ENCODE data around the gene LGR4. TPM values are rescaled to one million over a fixed set of nuclear protein-coding genes. Genes with fewer than 3 reads are reported as not detected.

The LGR4 gene
- total and polyA plus RNA-seq, 2 experiments from 2014 or later: 22.6 to 99.6 TPM

DNA sequence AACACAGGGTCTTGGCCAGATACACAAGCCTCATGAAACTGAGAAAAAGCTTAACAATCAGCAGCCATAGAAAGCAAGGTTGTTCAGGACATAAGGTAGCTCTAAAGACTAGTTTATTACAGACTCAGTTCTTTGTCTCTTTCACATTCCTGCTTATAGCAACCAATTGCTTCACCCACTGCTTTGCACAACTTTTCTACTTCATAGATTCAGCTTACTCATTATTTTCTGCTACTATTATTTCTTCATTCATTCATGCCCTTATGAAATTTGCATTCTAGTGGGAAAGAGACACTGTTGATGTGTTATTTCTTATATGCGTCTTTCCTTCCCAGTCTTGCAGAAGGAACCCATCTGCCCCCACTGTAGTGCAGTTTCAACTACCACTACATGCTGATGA is 114.3 kb downstream of the LGR4 start (continued):
- TF ChIP-seq REST (IDR thresholded peaks at IDR 0.05; ENCODE audit: unreplicated experiment): no peak

- no peaks in the 10 kb centered on the region for H3K36me3 Mint-ChIP-seq (ENCODE audit: low read depth)
- H3K4me1 Mint-ChIP-seq: peaks cover 25% of the 10 kb centered on the region
- Histone ChIP-seq H3K36me3 (ENCODE audit: insufficient read depth) (no peaks in the 10 kb centered on the region), H3K4me1 (ENCODE audit: insufficient read depth) (peaks cover 37% of the 10 kb centered on the region), H3K27me3 (ENCODE audit: insufficient read depth) (no peaks in the 10 kb centered on the region), H4K20me1 (replicated peaks; ENCODE audit: insufficient read depth) (no peaks in the 10 kb centered on the region), H3K27ac (ENCODE audit: low read depth) (no peak overlapping the region), H2AFZ (no peak overlapping the region), H3K4me2 (no peak overlapping the region), H3K9me2 (ENCODE audit: insufficient read depth) (no peaks in the 10 kb centered on the region), H3F3A (replicated peaks; ENCODE audit: low read depth) (no peaks in the 10 kb centered on the region), H3K4me3 (no peak overlapping the region), H3K79me2 (replicated peaks; ENCODE audit: insufficient read depth) (peaks cover 15% of the 10 kb centered on the region; the same call in 1 of the 2 replicates)
- TF ChIP-seq CTCF (conservative IDR thresholded peaks at IDR 0.05; ENCODE audit: low read depth in 2 of 2) (no peak), CREB1 (CRISPR knock-in tag; IDR thresholded peaks at IDR 0.05; ENCODE audit: low read depth) (no peak), JUNB (IDR thresholded peaks at IDR 0.05; ENCODE audit: unreplicated experiment) (no peak), STAT1 (IDR thresholded peaks at IDR 0.05; ENCODE audit: unreplicated experiment) (no peak), EZH2 (IDR thresholded peaks at IDR 0.05; ENCODE audit: low read depth, unreplicated experiment) (no peak)
- H3K4me3 Mint-ChIP-seq: no peak overlapping the region
- H3K27me3 Mint-ChIP-seq (ENCODE audit: insufficient read depth, low read depth, poor library complexity): no peaks in the 10 kb centered on the region
- no peak for DNase-seq (ENCODE audit: low spot score)
- ATAC-seq: no peak
- H3K9me3 Mint-ChIP-seq: no peaks in the 10 kb centered on the region
- no peak overlapping the region for H3K27ac Mint-ChIP-seq
Measured at GRCh38 chr11:27357250-27357649, 115.3 kb downstream of the LGR4 start.

GRCh38 chr11:27356624-27357222 is 115.9 kb downstream of the LGR4 start:
- Histone ChIP-seq H3K27ac (ENCODE audit: low read depth) (no peak overlapping the region), H3K4me1 (ENCODE audit: insufficient read depth) (peaks cover 37% of the 10 kb centered on the region), H3K4me2 (no peak overlapping the region), H2AFZ (no peak overlapping the region), H3K9me2 (ENCODE audit: insufficient read depth) (no peaks in the 10 kb centered on the region), H3K4me3 (no peak overlapping the region), H3K27me3 (ENCODE audit: insufficient read depth) (no peaks in the 10 kb centered on the region), H3K36me3 (ENCODE audit: insufficient read depth) (no peaks in the 10 kb centered on the region), H4K20me1 (replicated peaks; ENCODE audit: insufficient read depth) (no peaks in the 10 kb centered on the region), H3K79me2 (replicated peaks; ENCODE audit: insufficient read depth) (peaks cover 10% of the 10 kb centered on the region; the same call in 1 of the 2 replicates), H3F3A (replicated peaks; ENCODE audit: low read depth) (no peaks in the 10 kb centered on the region)
- TF ChIP-seq EZH2phosphoT487 (IDR thresholded peaks at IDR 0.05; ENCODE audit: unreplicated experiment): no peak
- TF ChIP-seq CTCF (conservative IDR thresholded peaks at IDR 0.05; ENCODE audit: low read depth in 2 of 2): no peak
- TF ChIP-seq ETS1 (IDR thresholded peaks at IDR 0.05): no peak
- TF ChIP-seq CREB1 (CRISPR knock-in tag; IDR thresholded peaks at IDR 0.05; ENCODE audit: low read depth): no peak
- no peak for TF ChIP-seq EZH2 (IDR thresholded peaks at IDR 0.05; ENCODE audit: low read depth, unreplicated experiment)
- no peak for TF ChIP-seq JUNB (IDR thresholded peaks at IDR 0.05; ENCODE audit: unreplicated experiment)
- no peak for TF ChIP-seq STAT1 (IDR thresholded peaks at IDR 0.05; ENCODE audit: unreplicated experiment)
- TF ChIP-seq NANOG (IDR thresholded peaks at IDR 0.05; ENCODE audit: borderline replicate concordance): no peak
- TF ChIP-seq ZNF331 (CRISPR knock-in tag; IDR thresholded peaks at IDR 0.05; ENCODE audit: low read depth): no peak
- TF ChIP-seq ZNF114 (CRISPR knock-in tag; IDR thresholded peaks at IDR 0.05): no peak
- Mint-ChIP-seq H3K4me1 (peaks cover 22% of the 10 kb centered on the region), H3K36me3 (ENCODE audit: low read depth) (peaks cover 4% of the 10 kb centered on the region; the same call in 1 of the 3 replicates), H3K27me3 (ENCODE audit: insufficient read depth, low read depth, poor library complexity) (no peaks in the 10 kb centered on the region), H3K4me3 (no peak overlapping the region), H3K9me3 (no peaks in the 10 kb centered on the region), H3K27ac (no peak overlapping the region)
- DNase-seq (ENCODE audit: low spot score): no peak
- no peak for ATAC-seq

Data from GM23338 (cell line).